HG03342 (cell line): ENCODE measurements around the gene SLC26A6.

Experiments used
- ATAC-seq: cut with Tn5 transposase; IDR thresholded peaks from one replicate; pipeline ENCODE4 v1.9.1; 2021; ENCODE audit warnings: mild to moderate bottlenecking, moderate library complexity; ENCODE audit not compliant: unreplicated experiment

The SLC26A6 gene

DNA sequence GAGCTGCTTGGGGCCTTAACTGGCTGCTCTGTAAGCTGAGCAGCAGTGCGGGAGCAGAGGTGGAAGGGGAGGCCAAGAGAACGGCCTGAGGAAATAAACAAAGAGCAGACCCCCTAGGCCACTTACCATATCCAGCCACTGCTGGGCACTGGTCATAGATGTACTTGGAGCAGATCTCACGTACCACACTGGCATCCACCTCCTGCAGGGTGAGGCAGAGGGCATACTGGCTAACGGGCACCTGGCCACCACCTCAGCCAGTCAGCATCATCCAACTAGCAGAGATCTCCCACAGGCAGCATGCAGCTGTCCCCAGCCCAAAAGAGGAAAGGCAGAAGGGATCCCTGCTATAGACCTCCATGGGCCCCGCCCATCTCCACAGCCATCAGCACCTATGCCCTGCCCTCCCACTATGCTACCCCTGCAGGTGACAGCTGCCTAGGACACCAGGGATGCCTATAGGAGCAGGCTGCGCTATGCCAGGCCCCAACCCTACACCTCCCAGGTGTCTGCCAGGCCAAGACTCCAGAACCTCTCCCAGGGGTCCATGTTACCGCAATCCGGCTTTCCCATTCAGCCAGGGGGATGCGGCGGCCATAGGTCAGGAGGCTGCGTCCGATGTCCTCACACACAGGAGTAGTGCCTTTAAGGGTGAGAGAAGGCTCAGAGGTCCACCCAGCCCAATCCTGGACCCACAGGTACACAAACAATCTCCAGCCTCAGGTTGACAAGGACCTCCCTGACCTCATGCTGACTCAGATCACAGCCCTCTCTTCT, 35.6 kb downstream of the SLC26A6 start:
- ATAC-seq: no peak

GRCh38 chr3:48599077-48599501, 36.2 kb downstream of the SLC26A6 start:
- no peak for ATAC-seq

DNA sequence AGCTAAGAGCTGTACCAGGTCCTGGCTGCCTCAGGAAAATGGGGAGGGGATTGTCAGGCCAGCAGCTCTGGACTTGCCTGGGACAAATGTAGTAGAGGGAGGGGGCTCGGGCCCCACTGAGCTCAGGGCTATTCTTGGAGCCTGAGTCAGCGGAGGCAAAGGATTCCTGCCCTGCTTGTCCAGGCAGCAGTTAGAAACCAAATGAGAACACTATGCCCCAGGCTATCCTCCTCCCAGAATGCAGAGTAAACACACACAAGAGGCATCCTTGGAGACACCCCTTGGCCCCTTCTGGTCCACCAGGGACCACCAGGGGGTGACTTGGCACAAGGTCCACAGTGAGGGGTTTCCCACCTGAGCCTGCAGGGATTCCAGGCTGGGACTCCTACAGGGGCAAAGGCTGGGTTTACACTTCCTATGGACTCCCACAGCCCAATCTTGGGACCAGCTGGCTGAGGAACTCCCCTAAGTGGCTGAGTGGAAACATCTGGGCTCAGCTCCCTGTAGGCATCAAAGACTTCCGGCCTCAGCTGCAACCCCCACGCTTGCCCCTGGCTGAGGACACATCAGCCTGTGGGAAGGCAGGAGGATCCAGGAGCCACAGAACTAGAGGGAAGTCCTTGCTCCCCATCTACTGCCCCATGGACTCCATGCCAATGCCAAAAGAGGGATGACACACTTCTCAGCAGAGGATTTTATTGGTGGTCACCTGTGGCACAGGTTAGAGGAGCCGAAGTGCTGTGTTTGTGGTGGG, 36.8 kb downstream of the SLC26A6 start:
- ATAC-seq: no peak

- no peak for ATAC-seq
These were observed 37.9 kb downstream of the SLC26A6 start for GRCh38 chr3:48597408-48597800.

- no peak for ATAC-seq
These were observed 38.4 kb downstream of the SLC26A6 start for GRCh38 chr3:48596676-48597407.

DNA sequence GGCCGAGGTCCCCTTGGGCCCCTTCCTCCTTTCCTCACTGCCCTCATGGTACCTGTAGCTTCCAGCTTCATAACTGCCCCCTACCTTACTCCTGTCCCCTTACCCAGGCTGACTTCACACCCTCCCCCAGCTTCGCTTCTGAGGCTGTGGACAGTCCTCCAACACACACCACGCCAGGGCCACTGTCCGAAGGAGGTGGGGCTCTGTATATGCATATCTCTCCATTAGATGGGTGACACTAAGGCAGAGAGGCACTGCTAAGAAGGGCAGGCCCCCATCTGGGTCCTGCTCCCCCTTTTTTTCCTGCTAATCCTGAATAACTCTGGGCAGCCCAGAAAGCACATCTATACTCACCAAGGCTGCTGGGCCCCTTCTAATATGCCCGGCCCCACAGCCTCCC, 39.1 kb downstream of the SLC26A6 start:
- ATAC-seq: no peak

- no peak for ATAC-seq
These were observed 39.6 kb downstream of the SLC26A6 start for GRCh38 chr3:48595526-48596121.

GRCh38 chr3:48595075-48595525, 40.2 kb downstream of the SLC26A6 start, which contains the start of gene COL7A1:
COL7A1 (minus strand) TSS chr3:48595329; CDS start chr3:48595159, 170 bp downstream.
- ATAC-seq: no peak

- no peak for ATAC-seq
These were observed 40.7 kb downstream of the SLC26A6 start for GRCh38 chr3:48594417-48595049.

- no peak for ATAC-seq
These were observed 41.9 kb downstream of the SLC26A6 start for GRCh38 chr3:48593337-48593736.

DNA sequence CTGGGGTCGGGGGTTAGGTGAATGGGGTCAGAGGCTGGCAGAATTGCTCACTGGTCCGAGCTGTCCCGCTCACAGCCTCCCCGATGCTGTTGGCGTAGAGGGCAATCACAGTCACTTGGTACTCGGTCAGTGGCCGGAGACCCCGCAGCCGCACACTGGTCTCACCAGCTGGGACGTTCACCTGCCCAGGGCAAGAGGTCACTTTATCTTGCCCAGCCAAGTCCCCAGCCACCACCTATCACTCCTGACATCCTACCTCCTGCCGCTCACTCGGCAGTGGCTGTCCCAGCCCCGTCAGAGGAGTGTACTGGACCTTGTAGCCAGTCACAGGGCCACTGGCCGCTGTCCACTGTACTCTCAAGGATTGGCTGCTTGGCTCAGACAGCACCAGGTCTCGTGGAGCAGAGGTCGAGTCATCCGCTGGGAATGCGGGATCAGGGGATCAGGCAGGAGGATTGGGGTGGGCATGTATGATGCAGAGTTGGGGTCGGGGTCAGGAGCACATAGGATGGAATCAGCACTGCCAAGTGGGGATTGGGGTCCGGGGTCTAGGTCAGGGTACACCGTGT, 42.7 kb downstream of the SLC26A6 start:
- no peak for ATAC-seq

GRCh38 chr3:48591886-48592518, 43.3 kb downstream of the SLC26A6 start:
- no peak for ATAC-seq

DNA sequence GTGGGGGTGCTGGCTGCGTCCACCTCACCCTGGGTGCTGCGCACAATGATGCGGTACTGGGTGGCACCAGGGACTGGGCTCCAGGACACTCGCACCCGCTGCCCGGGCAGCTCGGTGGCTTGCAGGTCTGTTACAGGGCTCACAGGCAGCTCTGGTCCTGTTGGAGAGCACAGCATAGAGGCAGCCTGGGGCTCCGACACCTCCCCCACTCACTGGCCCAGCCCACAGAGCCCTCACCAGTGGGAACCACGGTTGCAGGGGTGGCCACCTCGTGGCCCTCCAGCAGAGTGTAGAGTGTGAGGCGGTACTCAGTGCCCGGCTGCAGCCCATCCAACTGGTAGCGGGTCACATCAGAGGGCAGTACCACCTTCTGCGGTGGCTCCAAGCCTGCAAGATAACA, 43.8 kb downstream of the SLC26A6 start:
- no peak for ATAC-seq

GRCh38 chr3:48588230-48588629, 47.0 kb downstream of the SLC26A6 start:
- no peak for ATAC-seq

DNA sequence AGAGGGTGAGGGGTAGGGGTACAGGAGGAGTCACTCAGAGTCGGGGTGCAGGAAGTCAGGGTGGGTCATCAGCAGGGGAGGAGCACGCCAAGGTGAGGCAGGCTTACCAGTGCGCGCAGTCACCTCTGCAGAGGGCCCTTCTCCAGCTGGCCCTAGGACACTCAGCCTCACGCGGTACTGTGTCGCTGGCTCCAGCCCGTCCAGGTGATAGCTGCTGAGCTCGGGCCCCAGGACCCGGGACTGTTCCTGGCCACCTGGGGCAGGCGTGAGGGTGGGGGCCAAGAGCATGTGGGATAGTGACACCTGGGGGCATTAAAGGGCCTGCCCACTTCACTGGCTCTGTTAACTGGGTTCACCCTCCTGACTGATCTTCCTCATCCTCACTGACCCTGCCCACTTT, 47.6 kb downstream of the SLC26A6 start:
- no peak for ATAC-seq

- ATAC-seq: no peak
These were observed 49.9 kb downstream of the SLC26A6 start for GRCh38 chr3:48585411-48585810.

- ATAC-seq: no peak
These were observed 50.4 kb downstream of the SLC26A6 start for GRCh38 chr3:48584836-48585235.

- ATAC-seq: no peak
These were observed 53.4 kb downstream of the SLC26A6 start for GRCh38 chr3:48581621-48582481.

- no peak for ATAC-seq
These were observed 58.6 kb downstream of the SLC26A6 start for GRCh38 chr3:48576647-48577046.
